HepG2 (cell line): ENCODE data around the gene OMA1. TPM values are rescaled to one million over a fixed set of nuclear protein-coding genes. Genes with fewer than 3 reads are reported as not detected.

Source experiments
- ATAC-seq: fragments of 200-7000 bp; cut with Tn5 transposase; 3 replicates; pipeline ENCODE4 v1.9.1; 2020; ENCODE audit warnings: mild to moderate bottlenecking, moderate library complexity
- BruUV-seq: library from RNA; stranded (reverse); fragments of 400-500 nt; replicated peaks from 2 replicates; lab custom pipeline; 2021; lab: Mats Ljungman, UMichigan
- CTCF ChIA-PET: fragments of 300-600 bp; formaldehyde crosslinking; extraction: SDS; loops from one replicate; lab custom pipeline; 2021; ENCODE audit warnings: low total read pairs, inconsistent platforms, low intra/inter-chr PET ratio; lab: Yijun Ruan, JAX
- POLR2A ChIA-PET: fragments of 350-600 bp; sonication (Branson Sonifier 250); formaldehyde crosslinking; loops from one replicate; lab custom pipeline; 2020; ENCODE audit warnings: antibody characterized with exemption, inconsistent platforms; lab: Yijun Ruan, JAX
- DNase-seq: peaks from one replicate; pipeline ENCODE4 v3.0.0-alpha.2; 2015; ENCODE audit warnings: low spot score
- FAIRE-seq: peaks from 3 replicates; lab custom pipeline; 2011; peaks lifted over from hg19 to GRCh38; lab: Jason Lieb, UNC
- H2AFZ ChIP-seq: one replicate; pipeline ENCODE4 v1.6.1; 2011; ENCODE audit warnings: low read length, inconsistent platforms
- H3K27ac ChIP-seq: fragments of 300-600 bp; 3 replicates; pipeline ENCODE4 v1.8.0; 2011; ENCODE audit warnings: mixed run types, mild to moderate bottlenecking, mixed read lengths, low read length, inconsistent platforms; ENCODE audit not compliant: insufficient read depth; ENCODE audit errors: extremely low read length
- H3K27me3 ChIP-seq, 2 experiments: fragments of 200-600 bp in 1 of 2; 2 replicates in 1 of 2; 3 replicates in 1 of 2; pipeline versions ENCODE4 v1.6.0 to v1.8.0; 2011; ENCODE audit warnings: low read length in 2 of 2, mild to moderate bottlenecking in 2 of 2, moderate library complexity in 2 of 2, inconsistent platforms in 1 of 2; ENCODE audit not compliant: insufficient read depth in 2 of 2, control insufficient read depth in 1 of 2
- H3K36me3 ChIP-seq, 2 experiments: fragments of 200-600 bp in 1 of 2; replicated peaks in 1 of 2; 2 replicates in 1 of 2; 3 replicates in 1 of 2; pipeline versions ENCODE4 v1.5.1 to v1.8.0; 2011; ENCODE audit warnings: low read length in 2 of 2, inconsistent platforms in 1 of 2; ENCODE audit not compliant: insufficient read depth in 2 of 2, control insufficient read depth in 1 of 2
- H3K4me1 ChIP-seq: 2 replicates; pipeline ENCODE4 v1.5.1; 2012; ENCODE audit warnings: low read length, inconsistent platforms; ENCODE audit not compliant: insufficient read depth
- H3K4me2 ChIP-seq: 2 replicates; pipeline ENCODE4 v1.6.0; 2011; ENCODE audit warnings: low read depth, low read length, inconsistent platforms
- H3K4me3 ChIP-seq, 3 experiments: fragments of 200-600 bp in 1 of 3; sonication (generic), shearing (Covaris generic) in 1 of 3; replicated peaks in 1 of 3; 2 replicates each; pipeline ENCODE4 v1.5.1; 2011 to 2016; ENCODE audit warnings: low read length in 3 of 3, inconsistent platforms in 2 of 3, low read depth in 2 of 3, mild to moderate bottlenecking in 2 of 3, control low read depth in 1 of 3, mixed read lengths in 1 of 3; ENCODE audit not compliant: insufficient read depth in 1 of 3
- H3K79me2 ChIP-seq: one replicate; pipeline ENCODE4 v1.6.1; 2011; ENCODE audit warnings: low read length, inconsistent platforms; ENCODE audit not compliant: insufficient read depth
- H3K9ac ChIP-seq: 2 replicates; pipeline ENCODE4 v1.6.0; 2011; ENCODE audit warnings: mild to moderate bottlenecking, low read depth, low read length, inconsistent platforms; ENCODE audit not compliant: insufficient read depth
- H3K9me3 ChIP-seq: 2 replicates; pipeline ENCODE4 v1.5.1; 2012; ENCODE audit warnings: mild to moderate bottlenecking, low read length
- H4K20me1 ChIP-seq: 2 replicates; pipeline ENCODE4 v1.6.0; 2011; ENCODE audit warnings: inconsistent platforms, mild to moderate bottlenecking, low read length, moderate library complexity; ENCODE audit not compliant: insufficient read depth
- ATF7 ChIP-seq, 2 experiments: fragments of 450-650 bp in 1 of 2; sonication (generic) in 1 of 2; formaldehyde crosslinking in 1 of 2; IDR thresholded peaks; 2 replicates each; pipeline versions ENCODE4 v1.4.0 to v1.6.1; 2016 to 2020; ENCODE audit warnings: antibody characterized with exemption in 1 of 2, mild to moderate bottlenecking in 1 of 2, missing genetic modification reagents in 1 of 2
- EED ChIP-seq: sonication (generic); formaldehyde crosslinking; IDR thresholded peaks from 2 replicates; pipeline ENCODE4 v1.5.0; 2020; ENCODE audit warnings: mild to moderate bottlenecking, missing genetic modification reagents
- MXI1 ChIP-seq: IDR thresholded peaks from 3 replicates; pipeline ENCODE4 v1.6.1; 2012; ENCODE audit warnings: low read depth, low read length, inconsistent platforms, borderline replicate concordance
- NFE2L2 ChIP-seq: fragments of 150-350 bp; IDR thresholded peaks from 2 replicates; pipeline ENCODE4 v1.6.1; 2014; ENCODE audit warnings: low read length
- NFYC ChIP-seq: IDR thresholded peaks from 2 replicates; pipeline ENCODE4 v1.6.1; 2016; ENCODE audit warnings: missing genetic modification reagents, missing compliant biosample characterization
- POLR2G ChIP-seq: fragments of 200-400 bp; formaldehyde crosslinking; IDR thresholded peaks from 2 replicates; pipeline ENCODE4 v1.6.1; 2018; ENCODE audit warnings: mild to moderate bottlenecking, low read depth, low read length, moderate library complexity
- SMAD3 ChIP-seq: sonication (generic); formaldehyde crosslinking; IDR thresholded peaks from 2 replicates; pipeline ENCODE4 v1.4.0; 2020; ENCODE audit warnings: missing genetic modification reagents
- SOX13 ChIP-seq, 3 experiments: fragments of 450-650 bp in 1 of 3; sonication (generic) in 1 of 3; formaldehyde crosslinking in 1 of 3; IDR thresholded peaks in 2 of 3; conservative IDR thresholded peaks in 1 of 3; 2 replicates each; pipeline versions ENCODE4 v1.5.0 to v1.6.1; 2016 to 2020; ENCODE audit warnings: antibody characterized with exemption in 1 of 3, mild to moderate bottlenecking in 1 of 3, missing compliant biosample characterization in 1 of 3, missing genetic modification reagents in 1 of 3, moderate library complexity in 1 of 3
- WGBS: methylation state at CpG from one replicate; pipeline ENCODE4 v1.1.6; 2017; ENCODE audit warnings: low lambda C conversion rate; 5-methylcytosine and 5-hydroxymethylcytosine counted together
- in situ Hi-C: cut with HindIII; loops from 2 replicates; pipeline ENCODE4 v1.10.0; 2017; ENCODE audit warnings: low pct_unique_long_range_greater_than_20kb; ENCODE audit not compliant: extremely low pct_ligation_motif_present
- intact Hi-C: fragments of 100-400 bp; cut with micrococcal nuclease; formaldehyde crosslinking; loops from one replicate; pipeline ENCODE4 v1.10.0; 2022; ENCODE audit not compliant: unreplicated experiment
- polyA plus RNA-seq, 8 experiments: library from polyadenylated mRNA; depleted of rRNA in 3 of 8; stranded (reverse) in 7 of 8; unstranded in 1 of 8; fragments of >200 nt; fragmentation: Illumina TruSeq in 4 of 8; extraction: Trizol in 4 of 8; gene quantifications; 2 replicates each; pipeline versions ENCODE4 v1.2.1 to v1.2.3, GENCODE V29; 2011 to 2016; ENCODE audit warnings: low read depth in 4 of 8, missing spikeins in 1 of 8, mixed read lengths in 1 of 8; ENCODE audit not compliant: insufficient read depth in 1 of 8
- total RNA-seq, 5 experiments: library from RNA; depleted of rRNA; stranded (reverse); fragments of >200 nt; fragmentation: Illumina TruSeq; extraction: Trizol; gene quantifications; 2 replicates each; pipeline ENCODE4 v1.2.3, GENCODE V29; 2016; ENCODE audit warnings: low read depth in 1 of 5
- TF ChIP-seq, protein P1 (sequence below): sonication (generic); formaldehyde crosslinking; IDR thresholded peaks from 2 replicates; pipeline ENCODE4 v1.4.0; 2020; ENCODE audit warnings: missing genetic modification reagents
- TF ChIP-seq, protein P2 (sequence below): sonication (generic); formaldehyde crosslinking; IDR thresholded peaks from 2 replicates; pipeline ENCODE4 v1.9.0; 2021; ENCODE audit warnings: mild to moderate bottlenecking, missing genetic modification reagents
- TF ChIP-seq, protein P3 (sequence below): sonication (generic); formaldehyde crosslinking; IDR thresholded peaks from 2 replicates; pipeline ENCODE4 v1.5.0; 2020; ENCODE audit warnings: missing genetic modification reagents
- TF ChIP-seq, protein P4 (sequence below): sonication (generic); formaldehyde crosslinking; IDR thresholded peaks from 2 replicates; pipeline ENCODE4 v1.9.0; 2022; ENCODE audit warnings: low read depth, missing genetic modification reagents

OMA1 gene
- total and polyA plus RNA-seq, 2 of the 13 experiments (the other 11 are each of a cell fraction or from before 2014, with no cell fraction given) = 7.0 to 26.9 TPM

DNA sequence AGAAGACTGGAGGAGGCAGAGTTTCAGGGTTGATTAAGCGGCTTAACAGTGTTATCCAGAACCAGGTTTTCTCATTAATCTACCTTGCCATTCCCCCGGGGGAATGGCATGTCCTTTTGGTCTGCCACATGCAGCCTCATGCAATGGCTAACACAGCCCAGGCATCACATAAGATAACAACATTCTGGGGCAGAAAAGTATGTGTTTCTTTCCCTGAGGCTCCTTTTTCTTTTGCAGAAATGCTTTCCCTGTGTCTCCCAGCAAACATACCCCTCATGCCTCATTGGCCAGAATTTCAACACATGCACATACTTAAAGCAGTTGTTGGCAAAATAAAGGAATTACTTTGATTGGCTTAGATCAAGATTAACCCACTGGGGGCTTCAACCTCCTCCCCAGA is 98.6 kb downstream of the OMA1 start:
- Histone ChIP-seq H3K79me2 (no peaks in the 10 kb centered on the region), H3K36me3 (no peaks in the 10 kb centered on the region), H3K4me3 (no peak overlapping the region), H3K9ac (no peak overlapping the region), H3K4me1 (peaks cover 54% of the 10 kb centered on the region), H3K27me3 (no peaks in the 10 kb centered on the region), H3K4me2 (no peak overlapping the region), H4K20me1 (no peaks in the 10 kb centered on the region), H2AFZ (no peak overlapping the region), H3K9me3 (no peaks in the 10 kb centered on the region), H3K27ac (no peak overlapping the region)
- BruUV-seq = no TSS peak
- intact Hi-C loops (no loop called here), in situ Hi-C loops (no loop called here)
- POLR2A ChIA-PET = no interaction called here
- CTCF ChIA-PET = no interaction called here
- no peak for DNase-seq
- no peak for FAIRE-seq
- ATAC-seq = no peak
- WGBS = 53% methylated on average over 2 of the region's 2 CpGs
- no peak for TF ChIP-seq POLR2G
- no peak for TF ChIP-seq NFE2L2
- TF ChIP-seq, protein P1, sequence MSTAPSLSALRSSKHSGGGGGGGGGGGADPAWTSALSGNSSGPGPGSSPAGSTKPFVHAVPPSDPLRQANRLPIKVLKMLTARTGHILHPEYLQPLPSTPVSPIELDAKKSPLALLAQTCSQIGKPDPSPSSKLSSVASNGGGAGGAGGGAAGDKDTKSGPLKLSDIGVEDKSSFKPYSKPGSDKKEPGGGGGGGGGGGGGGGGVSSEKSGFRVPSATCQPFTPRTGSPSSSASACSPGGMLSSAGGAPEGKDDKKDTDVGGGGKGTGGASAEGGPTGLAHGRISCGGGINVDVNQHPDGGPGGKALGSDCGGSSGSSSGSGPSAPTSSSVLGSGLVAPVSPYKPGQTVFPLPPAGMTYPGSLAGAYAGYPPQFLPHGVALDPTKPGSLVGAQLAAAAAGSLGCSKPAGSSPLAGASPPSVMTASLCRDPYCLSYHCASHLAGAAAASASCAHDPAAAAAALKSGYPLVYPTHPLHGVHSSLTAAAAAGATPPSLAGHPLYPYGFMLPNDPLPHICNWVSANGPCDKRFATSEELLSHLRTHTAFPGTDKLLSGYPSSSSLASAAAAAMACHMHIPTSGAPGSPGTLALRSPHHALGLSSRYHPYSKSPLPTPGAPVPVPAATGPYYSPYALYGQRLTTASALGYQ = no peak
- no peak for TF ChIP-seq MXI1
- no peak for TF ChIP-seq SMAD3 (CRISPR knock-in tag)
- TF ChIP-seq EED (CRISPR knock-in tag) = no peak
- TF ChIP-seq ATF7 (IDR thresholded peaks at IDR 0.05) = no peak
- TF ChIP-seq ATF7 (CRISPR knock-in tag; IDR thresholded peaks at IDR 0.05) = no peak
- TF ChIP-seq, protein P2, sequence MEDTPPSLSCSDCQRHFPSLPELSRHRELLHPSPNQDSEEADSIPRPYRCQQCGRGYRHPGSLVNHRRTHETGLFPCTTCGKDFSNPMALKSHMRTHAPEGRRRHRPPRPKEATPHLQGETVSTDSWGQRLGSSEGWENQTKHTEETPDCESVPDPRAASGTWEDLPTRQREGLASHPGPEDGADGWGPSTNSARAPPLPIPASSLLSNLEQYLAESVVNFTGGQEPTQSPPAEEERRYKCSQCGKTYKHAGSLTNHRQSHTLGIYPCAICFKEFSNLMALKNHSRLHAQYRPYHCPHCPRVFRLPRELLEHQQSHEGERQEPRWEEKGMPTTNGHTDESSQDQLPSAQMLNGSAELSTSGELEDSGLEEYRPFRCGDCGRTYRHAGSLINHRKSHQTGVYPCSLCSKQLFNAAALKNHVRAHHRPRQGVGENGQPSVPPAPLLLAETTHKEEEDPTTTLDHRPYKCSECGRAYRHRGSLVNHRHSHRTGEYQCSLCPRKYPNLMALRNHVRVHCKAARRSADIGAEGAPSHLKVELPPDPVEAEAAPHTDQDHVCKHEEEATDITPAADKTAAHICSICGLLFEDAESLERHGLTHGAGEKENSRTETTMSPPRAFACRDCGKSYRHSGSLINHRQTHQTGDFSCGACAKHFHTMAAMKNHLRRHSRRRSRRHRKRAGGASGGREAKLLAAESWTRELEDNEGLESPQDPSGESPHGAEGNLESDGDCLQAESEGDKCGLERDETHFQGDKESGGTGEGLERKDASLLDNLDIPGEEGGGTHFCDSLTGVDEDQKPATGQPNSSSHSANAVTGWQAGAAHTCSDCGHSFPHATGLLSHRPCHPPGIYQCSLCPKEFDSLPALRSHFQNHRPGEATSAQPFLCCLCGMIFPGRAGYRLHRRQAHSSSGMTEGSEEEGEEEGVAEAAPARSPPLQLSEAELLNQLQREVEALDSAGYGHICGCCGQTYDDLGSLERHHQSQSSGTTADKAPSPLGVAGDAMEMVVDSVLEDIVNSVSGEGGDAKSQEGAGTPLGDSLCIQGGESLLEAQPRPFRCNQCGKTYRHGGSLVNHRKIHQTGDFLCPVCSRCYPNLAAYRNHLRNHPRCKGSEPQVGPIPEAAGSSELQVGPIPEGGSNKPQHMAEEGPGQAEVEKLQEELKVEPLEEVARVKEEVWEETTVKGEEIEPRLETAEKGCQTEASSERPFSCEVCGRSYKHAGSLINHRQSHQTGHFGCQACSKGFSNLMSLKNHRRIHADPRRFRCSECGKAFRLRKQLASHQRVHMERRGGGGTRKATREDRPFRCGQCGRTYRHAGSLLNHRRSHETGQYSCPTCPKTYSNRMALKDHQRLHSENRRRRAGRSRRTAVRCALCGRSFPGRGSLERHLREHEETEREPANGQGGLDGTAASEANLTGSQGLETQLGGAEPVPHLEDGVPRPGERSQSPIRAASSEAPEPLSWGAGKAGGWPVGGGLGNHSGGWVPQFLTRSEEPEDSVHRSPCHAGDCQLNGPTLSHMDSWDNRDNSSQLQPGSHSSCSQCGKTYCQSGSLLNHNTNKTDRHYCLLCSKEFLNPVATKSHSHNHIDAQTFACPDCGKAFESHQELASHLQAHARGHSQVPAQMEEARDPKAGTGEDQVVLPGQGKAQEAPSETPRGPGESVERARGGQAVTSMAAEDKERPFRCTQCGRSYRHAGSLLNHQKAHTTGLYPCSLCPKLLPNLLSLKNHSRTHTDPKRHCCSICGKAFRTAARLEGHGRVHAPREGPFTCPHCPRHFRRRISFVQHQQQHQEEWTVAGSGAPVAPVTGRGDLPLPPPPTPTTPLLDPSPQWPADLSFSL (CRISPR knock-in tag) = no peak
- TF ChIP-seq, protein P3, sequence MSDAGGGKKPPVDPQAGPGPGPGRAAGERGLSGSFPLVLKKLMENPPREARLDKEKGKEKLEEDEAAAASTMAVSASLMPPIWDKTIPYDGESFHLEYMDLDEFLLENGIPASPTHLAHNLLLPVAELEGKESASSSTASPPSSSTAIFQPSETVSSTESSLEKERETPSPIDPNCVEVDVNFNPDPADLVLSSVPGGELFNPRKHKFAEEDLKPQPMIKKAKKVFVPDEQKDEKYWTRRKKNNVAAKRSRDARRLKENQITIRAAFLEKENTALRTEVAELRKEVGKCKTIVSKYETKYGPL (CRISPR knock-in tag) = no peak
- TF ChIP-seq SOX13 (IDR thresholded peaks at IDR 0.05) = no peak
- TF ChIP-seq SOX13 (CRISPR knock-in tag; conservative IDR thresholded peaks at IDR 0.05 in 1 of 2, IDR thresholded peaks at IDR 0.05 in 1 of 2) = no peak
- TF ChIP-seq, protein P4, sequence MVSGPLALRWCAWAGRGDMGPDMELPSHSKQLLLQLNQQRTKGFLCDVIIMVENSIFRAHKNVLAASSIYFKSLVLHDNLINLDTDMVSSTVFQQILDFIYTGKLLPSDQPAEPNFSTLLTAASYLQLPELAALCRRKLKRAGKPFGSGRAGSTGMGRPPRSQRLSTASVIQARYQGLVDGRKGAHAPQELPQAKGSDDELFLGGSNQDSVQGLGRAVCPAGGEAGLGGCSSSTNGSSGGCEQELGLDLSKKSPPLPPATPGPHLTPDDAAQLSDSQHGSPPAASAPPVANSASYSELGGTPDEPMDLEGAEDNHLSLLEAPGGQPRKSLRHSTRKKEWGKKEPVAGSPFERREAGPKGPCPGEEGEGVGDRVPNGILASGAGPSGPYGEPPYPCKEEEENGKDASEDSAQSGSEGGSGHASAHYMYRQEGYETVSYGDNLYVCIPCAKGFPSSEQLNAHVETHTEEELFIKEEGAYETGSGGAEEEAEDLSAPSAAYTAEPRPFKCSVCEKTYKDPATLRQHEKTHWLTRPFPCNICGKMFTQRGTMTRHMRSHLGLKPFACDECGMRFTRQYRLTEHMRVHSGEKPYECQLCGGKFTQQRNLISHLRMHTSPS (CRISPR knock-in tag) = no peak
- TF ChIP-seq NFYC = no peak
